H4 (cell line): ENCODE results near the gene SAXO1. TPM values are rescaled to one million over a fixed set of nuclear protein-coding genes. Genes with fewer than 3 reads are reported as not detected.
"Not testable (repeated sequence)": the region's sequence is repeated elsewhere in the genome, so short reads cannot be mapped to it uniquely, and the experiment has no call there.

Source experiments
- DNase-seq: peaks from one replicate; pipeline ENCODE4 v3.0.0-alpha.2; 2015; ENCODE audit warnings: low spot score
- total RNA-seq: library from RNA; depleted of rRNA; stranded (reverse); fragments of >200 nt; shearing (Covaris generic); gene quantifications from 2 replicates; pipeline ENCODE4 v1.2.3, GENCODE V29; 2014; rRNA removed

Gene SAXO1, protein sequence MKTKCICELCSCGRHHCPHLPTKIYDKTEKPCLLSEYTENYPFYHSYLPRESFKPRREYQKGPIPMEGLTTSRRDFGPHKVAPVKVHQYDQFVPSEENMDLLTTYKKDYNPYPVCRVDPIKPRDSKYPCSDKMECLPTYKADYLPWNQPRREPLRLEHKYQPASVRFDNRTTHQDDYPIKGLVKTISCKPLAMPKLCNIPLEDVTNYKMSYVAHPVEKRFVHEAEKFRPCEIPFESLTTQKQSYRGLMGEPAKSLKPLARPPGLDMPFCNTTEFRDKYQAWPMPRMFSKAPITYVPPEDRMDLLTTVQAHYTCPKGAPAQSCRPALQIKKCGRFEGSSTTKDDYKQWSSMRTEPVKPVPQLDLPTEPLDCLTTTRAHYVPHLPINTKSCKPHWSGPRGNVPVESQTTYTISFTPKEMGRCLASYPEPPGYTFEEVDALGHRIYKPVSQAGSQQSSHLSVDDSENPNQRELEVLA
- total RNA-seq, result under 0.01 TPM in 1 of 2 replicates, not detected in the other

DNA sequence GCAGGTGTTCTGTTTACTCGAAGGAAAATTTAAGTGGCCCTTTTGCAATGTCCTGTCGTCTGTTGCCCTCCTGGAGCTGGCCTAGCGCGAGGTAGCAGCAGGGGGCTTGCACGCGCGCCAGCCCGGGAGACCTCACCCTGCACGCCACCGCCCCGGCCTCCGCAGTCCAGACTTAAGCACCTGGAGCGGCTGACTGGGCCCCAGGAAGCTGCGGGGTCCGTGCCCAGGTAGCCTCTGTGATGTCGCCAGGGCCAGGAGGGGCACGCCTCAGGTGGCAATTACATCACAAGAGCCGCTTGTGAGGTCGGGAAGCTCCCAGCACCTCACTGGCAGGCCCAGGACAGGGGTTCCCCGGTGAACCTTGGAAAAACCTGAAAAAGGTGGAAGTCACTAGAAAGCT, at the start of gene SAXO1:
SAXO1 (minus strand) TSS at position 195 of the 400 bp plus-strand sequence. CDS start 301 bp downstream, outside the sequence.
- DNase-seq, result no peak

DNA sequence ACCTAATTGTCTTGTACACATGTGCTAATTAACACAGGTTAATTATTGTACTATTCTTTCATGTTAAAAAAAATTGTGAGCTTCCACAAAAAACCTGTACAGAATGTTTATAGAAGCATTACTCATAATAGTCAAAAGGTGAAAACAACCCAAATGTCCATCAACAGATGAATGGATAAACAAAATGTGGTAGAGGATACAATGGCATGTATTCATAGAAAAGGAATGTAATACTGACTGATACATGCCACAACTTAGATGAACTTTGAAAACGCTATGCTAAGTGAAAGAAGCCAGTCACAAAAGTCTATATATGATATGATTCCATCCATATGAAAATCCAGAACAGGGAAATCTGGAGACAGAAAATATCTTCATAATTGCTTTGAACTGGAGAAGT, 41.8 kb upstream of the SAXO1 start:
- DNase-seq, result no peak

DNA sequence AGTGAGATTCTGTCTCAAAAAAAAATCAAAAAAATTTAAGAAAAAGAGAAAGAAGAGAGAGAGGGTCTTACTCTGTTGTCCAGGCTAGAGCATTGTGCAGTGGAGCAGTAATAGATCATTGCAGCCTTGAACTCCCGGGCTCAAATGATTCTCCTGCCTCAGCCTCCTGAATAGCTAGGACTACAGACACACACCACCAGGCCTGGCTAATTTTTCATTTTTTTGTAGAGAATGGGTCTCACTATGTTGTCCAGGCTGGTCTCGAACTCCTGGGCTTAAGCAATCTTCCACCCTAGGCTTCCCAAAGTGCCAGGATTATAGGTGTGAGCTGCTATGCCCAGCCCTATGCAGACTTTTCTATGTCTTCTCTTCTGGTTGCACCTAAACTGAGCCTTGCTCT, 41.2 kb upstream of the SAXO1 start:
- DNase-seq, result no peak

DNA sequence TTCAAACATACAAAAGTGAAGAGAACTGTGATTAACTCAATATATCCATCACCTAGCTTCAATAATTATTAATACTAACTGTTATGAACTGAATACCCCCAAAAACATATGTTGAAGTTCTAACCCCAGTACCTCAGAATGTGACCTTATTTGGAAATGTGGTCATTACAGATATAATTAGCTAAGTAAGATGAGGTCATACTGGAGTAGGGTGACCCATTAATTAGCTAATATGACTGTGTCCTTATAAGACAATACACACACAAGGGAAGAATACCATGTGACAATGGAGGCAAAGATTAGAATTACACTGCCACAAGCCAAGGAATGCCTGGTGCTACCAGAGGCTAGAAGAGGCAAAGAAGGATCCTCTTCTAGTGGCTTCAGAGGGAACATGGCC, 24.0 kb upstream of the SAXO1 start:
- DNase-seq, result no peak

DNA sequence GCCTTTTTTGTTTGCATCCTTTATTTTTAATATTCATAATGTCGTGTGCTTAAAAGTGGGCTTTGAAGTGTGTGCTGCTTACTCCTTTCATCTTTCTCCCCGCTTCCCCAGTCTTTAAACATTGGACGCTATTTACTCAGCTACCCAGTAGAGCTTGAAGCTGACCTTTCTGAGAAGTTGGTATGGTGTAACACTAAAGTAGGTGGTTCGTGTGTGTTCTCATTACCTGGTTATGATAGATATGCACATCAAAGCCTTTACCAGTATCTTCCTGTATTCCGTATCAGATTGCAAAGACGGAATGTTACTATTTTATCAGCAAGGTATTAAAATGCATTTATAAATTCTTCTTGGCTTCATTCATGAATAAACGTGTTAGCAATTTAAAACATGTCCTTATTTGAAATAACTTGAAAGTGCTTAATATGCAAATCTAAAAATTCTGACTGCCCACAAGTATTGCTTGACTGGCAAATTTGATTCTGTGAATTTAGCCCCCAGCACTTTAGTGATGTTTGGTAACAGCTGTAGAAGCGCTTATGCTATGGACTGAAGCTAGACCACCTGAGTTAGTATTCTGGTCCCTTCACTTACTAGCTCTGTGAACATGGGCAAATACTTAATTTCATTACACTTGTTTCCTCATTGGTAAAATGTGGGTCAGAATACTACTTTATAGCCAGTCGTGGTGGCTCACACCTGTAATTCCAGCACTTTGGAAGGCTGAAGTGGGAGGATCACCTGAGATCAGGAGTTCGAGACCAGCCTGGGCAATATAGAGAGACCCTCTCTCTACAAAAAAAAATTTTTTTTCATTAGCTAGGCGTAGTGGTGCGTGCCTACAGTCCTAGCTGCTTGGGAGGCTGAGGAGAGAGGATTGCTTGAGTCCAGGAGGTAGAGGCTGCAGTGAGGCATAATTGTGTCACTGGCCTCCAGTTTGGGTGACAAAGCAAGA, 17.9 kb upstream of the SAXO1 start:
- no peak for DNase-seq

DNA sequence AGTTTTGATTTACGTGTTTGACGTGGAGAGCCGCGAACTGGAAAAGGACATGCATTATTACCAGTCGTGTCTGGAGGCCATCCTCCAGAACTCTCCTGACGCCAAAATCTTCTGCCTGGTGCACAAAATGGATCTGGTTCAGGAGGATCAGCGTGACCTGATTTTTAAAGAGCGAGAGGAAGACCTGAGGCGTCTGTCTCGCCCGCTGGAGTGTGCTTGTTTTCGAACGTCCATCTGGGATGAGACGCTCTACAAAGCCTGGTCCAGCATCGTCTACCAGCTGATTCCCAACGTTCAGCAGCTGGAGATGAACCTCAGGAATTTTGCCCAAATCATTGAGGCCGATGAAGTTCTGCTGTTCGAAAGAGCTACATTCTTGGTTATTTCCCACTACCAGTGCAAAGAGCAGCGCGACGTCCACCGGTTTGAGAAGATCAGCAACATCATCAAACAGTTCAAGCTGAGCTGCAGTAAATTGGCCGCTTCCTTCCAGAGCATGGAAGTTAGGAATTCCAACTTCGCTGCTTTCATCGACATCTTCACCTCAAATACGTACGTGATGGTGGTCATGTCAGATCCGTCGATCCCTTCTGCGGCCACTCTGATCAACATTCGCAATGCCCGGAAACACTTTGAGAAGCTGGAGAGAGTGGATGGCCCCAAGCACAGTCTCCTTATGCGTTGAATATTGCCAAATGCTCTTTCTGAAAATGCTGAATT, 17.1 kb upstream of the SAXO1 start:
- no peak for DNase-seq

DNA sequence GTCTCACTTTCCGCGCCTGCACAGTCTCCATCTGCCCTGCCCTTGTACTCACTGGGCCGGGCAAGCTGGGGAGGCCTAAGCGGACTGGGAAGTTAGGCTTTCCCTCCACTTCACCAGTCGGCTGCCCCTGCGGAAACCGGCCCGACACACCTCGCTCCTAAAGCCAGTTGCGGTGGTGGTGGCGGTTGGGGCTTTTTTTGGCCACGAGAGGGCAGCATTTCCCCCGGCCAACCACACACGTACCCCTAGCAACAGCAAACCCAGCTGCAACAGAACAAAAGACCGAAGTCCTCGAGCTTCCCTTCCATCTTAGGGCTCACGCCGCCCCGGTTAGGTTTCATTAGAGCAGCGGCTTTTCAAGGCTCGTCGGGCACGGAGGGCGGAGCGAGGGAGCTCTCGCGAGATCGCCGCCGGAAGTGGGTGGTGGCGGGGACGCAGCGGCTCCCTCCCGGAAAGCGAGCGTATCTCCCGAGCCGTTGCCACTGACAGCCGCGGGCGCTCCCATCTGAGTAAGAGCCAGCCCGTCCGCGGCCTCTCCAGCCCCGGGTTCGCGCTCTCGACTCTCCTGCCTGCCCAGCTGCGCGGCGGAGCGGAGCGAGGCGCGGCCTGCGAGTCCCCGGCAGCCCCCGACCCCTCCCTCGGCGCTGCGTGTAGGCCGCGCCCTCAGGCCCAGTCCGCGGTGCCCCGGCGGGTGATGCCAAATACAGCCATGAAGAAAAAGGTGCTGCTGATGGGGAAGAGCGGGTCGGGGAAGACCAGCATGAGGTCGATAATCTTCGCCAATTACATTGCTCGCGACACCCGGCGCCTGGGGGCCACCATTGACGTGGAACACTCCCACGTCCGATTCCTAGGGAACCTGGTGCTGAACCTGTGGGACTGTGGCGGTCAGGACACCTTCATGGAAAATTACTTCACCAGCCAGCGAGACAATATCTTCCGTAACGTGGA, 16.2 kb upstream of the SAXO1 start, which contains the start of gene RRAGA:
RRAGA (plus strand) TSS at position 462 of the 951 bp plus-strand sequence; CDS start at position 695, 233 bp downstream.
- DNase-seq, result peak; percentile 96

DNA sequence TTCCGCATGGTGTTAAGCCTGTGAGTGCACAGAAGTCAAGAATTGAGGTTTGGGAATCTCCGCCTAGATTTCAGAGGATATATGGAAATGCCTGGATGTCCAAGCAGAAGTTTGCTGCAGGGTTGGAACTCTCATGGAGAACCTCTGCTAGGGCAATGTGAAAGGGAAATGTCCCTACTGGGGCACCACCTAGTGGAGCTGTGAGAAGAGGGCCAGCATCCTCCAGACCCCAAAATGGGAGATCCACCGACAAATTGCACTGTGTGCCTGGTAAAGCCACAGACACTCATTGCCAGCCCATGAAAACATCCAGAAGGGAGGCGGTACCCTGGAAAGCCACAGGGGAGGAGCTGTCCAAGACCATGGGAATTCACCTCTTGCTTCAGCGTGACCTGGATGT, 3.6 kb upstream of the SAXO1 start:
- no peak for DNase-seq

DNA sequence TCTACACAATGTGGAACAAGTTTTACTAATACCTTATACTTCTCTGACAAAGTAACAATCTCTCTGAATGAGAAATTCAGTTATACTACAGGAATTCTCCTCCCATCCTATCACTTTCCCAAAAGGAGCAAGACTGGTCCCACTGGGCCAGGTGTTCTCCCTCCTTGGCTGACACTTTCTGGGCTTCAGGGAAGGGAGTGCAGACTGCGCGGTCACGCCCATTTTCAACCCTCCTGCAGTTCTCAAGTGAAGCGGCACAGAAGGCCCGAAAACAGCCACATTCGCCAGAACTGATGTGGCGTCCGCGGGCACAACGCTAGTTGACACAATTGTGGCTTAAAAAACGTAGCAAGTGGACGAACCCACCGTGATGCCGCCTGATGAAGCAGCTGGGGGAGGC, 603 bp downstream of the SAXO1 start:
- DNase-seq, result no peak

DNA sequence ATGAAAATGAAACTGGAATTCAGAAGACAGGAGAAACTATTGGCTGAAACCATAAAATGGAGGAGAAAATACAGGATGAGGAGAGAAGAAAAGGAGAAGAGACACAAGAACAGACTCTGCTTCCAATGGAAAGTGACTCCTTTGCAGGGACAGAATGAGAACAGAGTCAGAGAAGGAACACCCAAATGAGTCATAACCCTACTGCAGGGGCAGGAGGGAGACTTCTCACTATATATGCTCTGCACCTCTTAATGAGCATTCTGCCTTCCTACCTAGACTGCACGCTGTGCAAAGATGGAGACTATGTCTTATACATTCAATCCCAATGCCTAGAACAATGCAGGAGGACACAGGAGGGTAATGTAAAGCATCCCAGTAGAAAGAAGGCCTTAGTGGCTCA, 2.1 kb downstream of the SAXO1 start:
- no peak for DNase-seq

DNA sequence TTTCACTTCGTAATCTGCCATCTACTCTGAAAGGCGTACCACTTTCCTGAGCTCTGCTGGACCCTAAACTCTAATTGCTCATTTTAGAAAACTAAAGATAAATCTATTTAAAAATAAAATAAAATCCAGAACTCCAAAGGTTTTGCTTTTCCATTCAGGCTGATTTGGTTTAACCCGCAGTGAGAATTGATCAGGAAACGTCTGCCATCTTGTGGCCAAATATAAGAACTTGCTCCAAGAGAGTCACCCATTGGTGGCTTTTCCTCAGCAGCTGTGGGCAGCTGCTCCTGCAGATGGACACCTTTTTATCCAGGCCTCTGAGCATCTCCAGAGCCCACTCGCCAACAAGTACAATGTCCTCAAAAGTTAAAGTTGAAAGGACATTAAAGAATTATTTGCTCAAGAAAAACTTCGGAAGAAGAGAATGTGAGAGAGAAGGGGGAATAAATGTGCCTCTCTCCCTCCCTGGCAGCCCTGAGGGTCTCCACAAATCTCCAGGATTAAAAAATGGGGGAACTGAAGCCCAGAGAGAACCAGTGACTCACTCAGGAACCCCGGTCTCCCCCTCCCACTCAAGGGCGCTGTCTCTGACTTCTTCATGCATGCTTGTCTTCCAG, 4.1 kb downstream of the SAXO1 start:
- peak; percentile 62 for DNase-seq

DNA sequence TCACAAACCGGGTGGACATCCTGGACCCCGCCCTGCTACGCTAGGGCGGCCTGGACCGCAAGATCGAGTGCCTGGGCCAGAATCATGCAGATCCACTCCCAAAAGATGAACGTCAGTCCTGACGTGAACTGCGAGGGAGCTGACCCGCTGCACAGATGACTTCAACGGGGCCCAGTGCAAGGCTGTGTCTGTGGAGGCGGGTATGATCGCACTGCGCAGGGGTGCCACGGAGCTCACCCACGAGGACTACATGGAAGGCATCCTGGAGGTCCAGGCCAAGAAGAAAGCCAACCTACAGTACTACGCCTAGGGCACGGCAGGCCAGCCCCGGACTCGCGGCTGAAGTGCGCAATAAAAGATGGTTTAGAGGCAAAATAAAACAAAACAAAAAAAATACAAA, 5.2 kb downstream of the SAXO1 start:
- DNase-seq, result no peak

DNA sequence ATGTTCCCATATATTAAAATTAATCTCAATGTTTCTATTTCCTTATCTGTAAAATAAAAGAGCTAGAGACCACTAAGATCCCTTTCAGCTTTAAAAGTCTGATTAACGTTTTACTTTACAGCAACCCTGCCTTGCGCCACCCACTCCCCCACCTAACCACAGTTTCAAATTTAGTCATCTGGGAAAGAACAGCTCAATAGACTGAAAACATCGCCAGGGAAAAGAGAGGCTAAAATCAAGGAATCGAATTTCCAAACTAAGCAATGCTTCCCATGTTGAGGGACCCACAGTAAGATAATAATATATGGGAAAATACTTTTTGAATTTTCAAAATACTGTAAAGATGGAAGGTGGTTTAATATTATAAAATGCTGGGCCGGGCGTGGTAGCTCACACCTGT, 6.6 kb downstream of the SAXO1 start:
- no peak for DNase-seq

DNA sequence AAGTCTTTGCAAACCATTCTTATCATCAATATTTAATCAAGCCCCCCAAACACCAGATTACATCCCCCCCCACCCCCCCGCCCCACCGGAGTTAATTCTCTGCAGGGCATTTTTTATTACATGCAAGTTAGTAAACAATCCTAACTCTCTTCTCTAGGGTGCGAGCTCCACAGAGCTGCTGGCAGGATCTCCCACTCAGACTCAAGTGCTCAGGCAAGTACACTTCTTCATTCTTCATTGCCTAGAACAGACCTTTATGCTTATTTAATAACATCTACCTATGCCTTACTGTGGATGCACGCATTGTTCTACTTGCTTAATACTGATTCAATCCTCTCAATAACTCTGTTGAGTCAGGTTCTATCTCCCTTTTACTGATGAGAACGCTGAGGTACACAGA, 9.9 kb downstream of the SAXO1 start:
- DNase-seq, result no peak

DNA sequence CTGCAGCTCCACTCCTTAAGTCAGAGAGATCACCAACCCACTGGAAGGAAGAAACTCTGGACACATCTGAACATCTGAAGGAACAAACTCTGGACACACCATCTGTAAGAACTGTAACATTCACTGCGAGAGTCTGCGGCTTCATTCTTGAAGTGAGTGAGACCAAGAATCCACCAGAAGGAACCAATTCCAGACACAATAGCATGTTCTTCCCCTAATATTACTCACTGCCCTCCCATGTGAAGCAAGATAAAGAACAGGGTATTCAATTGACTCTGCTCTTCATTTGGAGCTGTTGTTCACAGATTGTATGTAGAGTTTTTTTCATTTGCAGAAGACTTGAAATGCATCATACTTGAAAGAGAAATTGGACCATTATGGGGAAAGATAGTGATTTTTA, 10.8 kb downstream of the SAXO1 start:
- no peak for DNase-seq

DNA sequence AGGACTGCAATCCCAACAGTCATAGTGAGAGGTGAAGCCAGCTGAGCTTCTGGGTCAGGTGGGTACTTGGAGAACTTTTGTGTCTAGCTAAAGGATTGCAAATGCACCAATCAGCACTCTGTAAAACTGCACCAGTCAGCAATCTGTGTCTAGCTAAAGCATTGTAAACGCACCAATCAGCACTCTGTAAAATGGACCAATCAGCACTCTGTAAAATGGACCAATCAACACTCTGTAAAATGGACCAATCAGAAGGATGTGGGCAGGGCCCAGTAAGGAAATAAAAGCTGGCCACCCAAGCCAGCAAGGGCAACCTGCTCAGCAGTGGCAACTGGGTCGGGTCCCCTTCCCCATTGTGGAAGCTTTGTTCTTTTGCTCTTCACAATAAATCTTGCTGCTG, 11.4 kb downstream of the SAXO1 start:
- not testable (repeated sequence) for DNase-seq

DNA sequence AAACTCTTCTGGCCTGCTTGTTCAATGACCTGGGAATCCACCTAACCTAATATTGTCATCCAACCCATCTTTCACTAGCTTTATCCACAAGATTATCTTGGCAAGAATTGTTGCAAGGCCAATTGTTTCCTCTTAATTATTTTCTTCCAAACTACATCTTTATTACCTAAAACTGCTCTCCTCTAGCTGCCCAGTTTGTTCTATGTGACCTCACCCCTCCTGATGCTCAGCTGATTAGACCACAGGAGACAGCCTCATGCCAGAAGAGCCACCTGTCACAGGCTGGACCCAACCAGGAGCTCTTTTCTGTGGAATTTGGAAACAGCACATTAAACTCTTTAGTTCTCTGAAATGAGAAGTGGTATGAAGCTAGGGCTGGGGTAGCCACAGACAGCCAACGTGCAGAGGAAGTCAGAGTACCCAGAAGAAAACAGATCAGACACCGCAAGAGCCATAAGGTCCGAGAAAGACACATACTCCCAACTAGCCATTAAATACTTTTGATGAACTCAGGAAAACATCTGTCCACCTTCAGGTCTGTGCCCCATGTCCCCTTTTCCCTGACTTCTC, 12.0 kb downstream of the SAXO1 start:
- DNase-seq, result no peak

DNA sequence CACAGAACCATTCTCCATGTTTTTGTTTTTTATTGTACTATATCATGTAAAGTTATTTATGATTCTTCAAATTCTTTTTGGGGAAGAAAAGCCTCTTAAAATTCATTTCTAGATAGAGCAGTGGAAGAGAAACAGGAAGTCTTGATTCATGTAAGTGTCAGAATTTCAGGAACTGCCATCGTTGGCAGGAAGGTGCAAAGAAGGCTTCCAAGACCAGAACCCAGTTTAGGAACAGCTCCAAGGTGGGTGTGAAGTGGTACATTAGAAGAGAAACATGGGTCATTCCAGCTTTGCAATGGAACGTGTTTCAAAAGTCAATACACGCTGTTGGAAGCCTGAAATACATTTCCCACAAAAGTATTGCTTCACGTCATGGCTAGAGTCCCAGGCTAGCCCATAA, 14.8 kb downstream of the SAXO1 start:
- no peak for DNase-seq

DNA sequence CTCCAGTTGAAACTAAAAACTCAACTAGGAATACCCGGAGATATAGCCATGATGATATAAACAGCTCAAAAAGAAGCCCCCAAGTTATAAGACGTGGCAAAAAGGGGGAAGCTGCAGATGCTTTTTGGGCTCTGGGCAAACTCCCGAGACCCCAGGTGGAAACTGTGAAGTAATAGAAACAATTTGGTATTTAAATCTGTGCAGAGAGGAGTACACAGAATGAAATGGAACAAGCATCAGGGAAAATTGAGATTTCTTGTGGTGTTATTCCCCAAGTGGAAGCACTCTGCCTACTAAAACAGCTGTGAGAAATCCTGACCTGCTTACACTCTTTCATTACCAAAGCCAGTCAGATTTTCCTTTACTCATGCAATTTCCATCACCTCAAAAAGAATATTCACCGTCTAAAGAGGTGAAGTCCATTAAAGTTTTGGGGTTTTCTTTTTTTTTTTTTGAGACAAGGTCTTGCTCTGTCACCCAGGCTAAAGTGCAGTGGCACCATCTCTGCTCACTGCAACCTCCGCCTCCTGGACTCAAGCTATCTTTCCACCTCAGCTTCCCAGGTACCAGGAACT, 23.5 kb downstream of the SAXO1 start:
- DNase-seq, result no peak
